ENCODE results near the gene MAP3K9.

The MAP3K9 gene

DNA sequence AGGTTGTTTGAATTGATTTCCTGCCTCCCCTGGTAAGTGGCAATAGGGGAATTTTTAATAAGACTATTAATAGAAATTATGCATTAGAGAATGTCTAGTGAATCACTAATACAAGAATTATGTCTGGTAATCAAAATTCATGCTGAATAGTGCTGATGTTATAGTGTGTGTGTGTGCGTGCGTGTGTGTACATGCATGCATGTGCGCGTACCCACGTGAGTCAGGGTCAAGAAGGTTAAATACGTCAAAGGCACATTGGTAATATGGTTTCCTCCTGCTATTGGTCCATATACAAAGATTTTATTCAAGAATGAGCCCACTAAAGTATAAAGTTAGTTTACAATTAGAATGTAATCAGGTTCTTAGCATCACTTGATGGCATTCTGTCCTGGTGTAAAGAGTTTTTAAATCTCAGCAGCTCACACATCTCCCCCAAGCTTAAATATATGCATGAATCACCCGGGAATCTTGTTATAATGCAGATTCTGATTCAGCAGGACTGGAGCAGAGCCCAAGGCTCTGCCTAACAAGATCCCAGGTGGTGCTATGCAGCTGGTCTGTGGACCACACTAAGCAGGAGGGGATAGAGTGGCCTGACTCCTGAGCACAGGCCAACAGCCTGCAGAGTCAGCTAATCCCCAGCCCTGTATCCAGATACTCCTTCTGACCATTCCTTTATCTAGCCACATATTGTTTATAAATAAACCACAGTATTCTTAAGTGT is 123.7 kb downstream of the MAP3K9 start:
- TF ChIP-seq, protein P1, sequence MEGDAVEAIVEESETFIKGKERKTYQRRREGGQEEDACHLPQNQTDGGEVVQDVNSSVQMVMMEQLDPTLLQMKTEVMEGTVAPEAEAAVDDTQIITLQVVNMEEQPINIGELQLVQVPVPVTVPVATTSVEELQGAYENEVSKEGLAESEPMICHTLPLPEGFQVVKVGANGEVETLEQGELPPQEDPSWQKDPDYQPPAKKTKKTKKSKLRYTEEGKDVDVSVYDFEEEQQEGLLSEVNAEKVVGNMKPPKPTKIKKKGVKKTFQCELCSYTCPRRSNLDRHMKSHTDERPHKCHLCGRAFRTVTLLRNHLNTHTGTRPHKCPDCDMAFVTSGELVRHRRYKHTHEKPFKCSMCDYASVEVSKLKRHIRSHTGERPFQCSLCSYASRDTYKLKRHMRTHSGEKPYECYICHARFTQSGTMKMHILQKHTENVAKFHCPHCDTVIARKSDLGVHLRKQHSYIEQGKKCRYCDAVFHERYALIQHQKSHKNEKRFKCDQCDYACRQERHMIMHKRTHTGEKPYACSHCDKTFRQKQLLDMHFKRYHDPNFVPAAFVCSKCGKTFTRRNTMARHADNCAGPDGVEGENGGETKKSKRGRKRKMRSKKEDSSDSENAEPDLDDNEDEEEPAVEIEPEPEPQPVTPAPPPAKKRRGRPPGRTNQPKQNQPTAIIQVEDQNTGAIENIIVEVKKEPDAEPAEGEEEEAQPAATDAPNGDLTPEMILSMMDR (IDR thresholded peaks at IDR 0.05; ENCODE audit: borderline replicate concordance, insufficient read depth, low read depth, low read length): no peak
- H3K4me3 ChIP-seq (ENCODE audit: low read depth, low read length): no peak overlapping the region

DNA sequence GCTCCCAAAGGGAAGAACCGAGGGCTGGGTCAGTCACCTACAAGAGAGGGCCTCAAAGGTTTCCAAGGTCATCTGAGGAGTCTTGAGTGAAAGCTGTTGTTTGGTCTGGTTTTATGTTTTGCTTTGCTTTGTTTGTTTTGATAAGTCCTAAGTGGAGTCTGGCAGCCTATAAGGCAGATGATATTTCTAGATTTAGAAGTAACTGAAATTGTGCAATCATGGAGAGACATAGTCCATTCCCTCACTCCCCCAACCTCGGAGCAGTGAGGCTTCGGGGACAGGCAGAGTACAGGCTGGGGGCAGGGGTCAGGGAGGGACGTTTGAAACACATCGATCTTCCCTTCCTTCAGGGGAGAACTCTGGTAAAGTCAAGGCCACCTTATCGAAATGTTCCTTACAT is 125.3 kb downstream of the MAP3K9 start:
- no peak overlapping the region for H3K4me3 ChIP-seq (ENCODE audit: low read depth, low read length)
- TF ChIP-seq, protein P1 (IDR thresholded peaks at IDR 0.05; ENCODE audit: borderline replicate concordance, insufficient read depth, low read depth, low read length): no peak

DNA sequence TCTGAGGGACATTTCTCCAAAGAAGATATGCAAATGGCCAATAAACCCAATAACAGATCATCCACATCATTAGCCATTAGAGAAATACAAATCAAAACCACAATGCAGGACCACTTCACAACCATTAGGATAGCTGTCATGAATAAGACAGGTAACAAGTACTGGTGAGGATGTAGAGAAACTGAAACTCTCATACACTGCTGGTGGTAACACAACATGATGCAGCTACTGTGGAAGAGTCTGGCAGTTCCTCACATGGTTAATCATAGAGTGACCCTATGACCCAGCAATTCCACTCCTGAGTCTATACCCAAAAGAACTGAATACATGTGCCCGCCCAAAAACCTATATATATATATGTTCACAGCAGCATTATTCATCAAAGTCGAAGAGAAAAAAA is 128.6 kb downstream of the MAP3K9 start:
- TF ChIP-seq, protein P1 (IDR thresholded peaks at IDR 0.05; ENCODE audit: borderline replicate concordance, insufficient read depth, low read depth, low read length): no peak

DNA sequence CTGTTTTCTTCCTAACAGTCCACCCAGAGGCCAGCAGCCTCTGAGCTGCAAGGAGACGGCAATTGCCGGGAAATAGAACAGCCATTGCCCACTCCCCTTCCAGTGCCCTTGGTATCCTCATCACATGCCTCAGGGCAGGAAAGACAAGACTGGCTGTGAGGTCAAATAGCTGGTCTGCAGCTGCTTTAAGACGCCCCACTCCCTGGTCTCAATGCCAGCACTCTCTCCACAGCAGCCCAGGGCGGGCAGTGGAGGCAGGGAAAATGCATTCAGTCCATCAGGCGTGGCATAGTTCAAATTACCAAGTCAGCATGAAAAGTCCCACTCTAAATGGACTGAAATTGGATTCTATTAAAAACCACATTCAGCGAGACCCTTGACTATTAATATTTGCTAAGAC is 132.0 kb downstream of the MAP3K9 start:
- TF ChIP-seq, protein P1 (IDR thresholded peaks at IDR 0.05; ENCODE audit: borderline replicate concordance, insufficient read depth, low read depth, low read length): no peak
- no peak overlapping the region for H3K4me3 ChIP-seq (ENCODE audit: low read depth, low read length)

More for the DNA sequence above, 128.6 kb downstream of the MAP3K9 start:
- H3K4me3 ChIP-seq (ENCODE audit: low read depth, low read length): no peak overlapping the region
